ENCODE measurements around the gene HHIPL1. TPM values are rescaled to one million over a fixed set of nuclear protein-coding genes. Genes with fewer than 3 reads are reported as not detected.

HHIPL1 gene
- total RNA-seq, 1 experiment from 2014 or later, result 2.1 TPM

DNA sequence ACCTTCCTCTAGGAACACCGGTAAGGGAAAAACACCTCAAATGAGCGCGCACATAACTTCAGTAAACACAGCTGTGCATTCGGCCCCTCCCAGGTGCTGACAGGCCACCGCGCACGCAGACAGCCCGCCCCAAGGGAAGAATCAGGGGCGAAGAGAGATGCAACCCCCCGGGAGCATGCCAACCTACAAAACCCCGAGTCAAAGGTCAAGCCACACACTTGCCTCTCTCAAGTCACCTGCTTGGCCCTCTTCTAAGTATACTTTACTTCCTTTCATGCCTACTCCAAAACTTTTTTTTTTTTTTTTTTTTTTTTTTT, 36.9 kb downstream of the HHIPL1 start:
- Histone ChIP-seq H3K27ac (ENCODE audit: low read length) (no peak overlapping the region), H3K9me3 (ENCODE audit: control insufficient read depth, insufficient read depth, low read depth, low read length) (no peaks in the 10 kb centered on the region), H3K27me3 (ENCODE audit: control insufficient read depth, insufficient read depth, low read length) (no peaks in the 10 kb centered on the region; the same call in 1 of the 2 replicates), H3K36me3 (ENCODE audit: control insufficient read depth, insufficient read depth, low read length) (no peaks in the 10 kb centered on the region; the same call in 1 of the 2 replicates), H3K4me3 (ENCODE audit: low read depth in 2 of 2, low read length in 2 of 2) (no peak overlapping the region), H3K4me1 (ENCODE audit: control insufficient read depth, insufficient read depth, low read length) (no peaks in the 10 kb centered on the region)
- no peak for DNase-seq (ENCODE audit: low read depth, low spot score)
- ChIA-PET CTCF (interaction anchor here (0.7 kb wide), 1 partner anchor 64 kb away, joined by 10 read pairs; no protein-coding TSS in a partner anchor), POLR2A (interaction anchor here (0.6 kb wide), 1 partner anchor 17 kb away, joined by 8 read pairs; no protein-coding TSS in a partner anchor)
- no peak for ATAC-seq
- BruUV-seq (replicated peaks), result no TSS peak
- TF ChIP-seq, protein P1, sequence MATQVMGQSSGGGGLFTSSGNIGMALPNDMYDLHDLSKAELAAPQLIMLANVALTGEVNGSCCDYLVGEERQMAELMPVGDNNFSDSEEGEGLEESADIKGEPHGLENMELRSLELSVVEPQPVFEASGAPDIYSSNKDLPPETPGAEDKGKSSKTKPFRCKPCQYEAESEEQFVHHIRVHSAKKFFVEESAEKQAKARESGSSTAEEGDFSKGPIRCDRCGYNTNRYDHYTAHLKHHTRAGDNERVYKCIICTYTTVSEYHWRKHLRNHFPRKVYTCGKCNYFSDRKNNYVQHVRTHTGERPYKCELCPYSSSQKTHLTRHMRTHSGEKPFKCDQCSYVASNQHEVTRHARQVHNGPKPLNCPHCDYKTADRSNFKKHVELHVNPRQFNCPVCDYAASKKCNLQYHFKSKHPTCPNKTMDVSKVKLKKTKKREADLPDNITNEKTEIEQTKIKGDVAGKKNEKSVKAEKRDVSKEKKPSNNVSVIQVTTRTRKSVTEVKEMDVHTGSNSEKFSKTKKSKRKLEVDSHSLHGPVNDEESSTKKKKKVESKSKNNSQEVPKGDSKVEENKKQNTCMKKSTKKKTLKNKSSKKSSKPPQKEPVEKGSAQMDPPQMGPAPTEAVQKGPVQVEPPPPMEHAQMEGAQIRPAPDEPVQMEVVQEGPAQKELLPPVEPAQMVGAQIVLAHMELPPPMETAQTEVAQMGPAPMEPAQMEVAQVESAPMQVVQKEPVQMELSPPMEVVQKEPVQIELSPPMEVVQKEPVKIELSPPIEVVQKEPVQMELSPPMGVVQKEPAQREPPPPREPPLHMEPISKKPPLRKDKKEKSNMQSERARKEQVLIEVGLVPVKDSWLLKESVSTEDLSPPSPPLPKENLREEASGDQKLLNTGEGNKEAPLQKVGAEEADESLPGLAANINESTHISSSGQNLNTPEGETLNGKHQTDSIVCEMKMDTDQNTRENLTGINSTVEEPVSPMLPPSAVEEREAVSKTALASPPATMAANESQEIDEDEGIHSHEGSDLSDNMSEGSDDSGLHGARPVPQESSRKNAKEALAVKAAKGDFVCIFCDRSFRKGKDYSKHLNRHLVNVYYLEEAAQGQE (IDR thresholded peaks at IDR 0.05; ENCODE audit: insufficient read depth in 1 of 2, low read depth in 2 of 2, low read length in 1 of 2), result no peak
- TF ChIP-seq TCF7L2 (IDR thresholded peaks at IDR 0.05; ENCODE audit: low read depth, low read length) (no peak), SIN3A (IDR thresholded peaks at IDR 0.05; ENCODE audit: borderline replicate concordance, insufficient read depth, low read depth, low read length) (no peak), POLR2AphosphoS5 (IDR thresholded peaks at IDR 0.05; ENCODE audit: low read depth, low read length) (no peak), CTCF (IDR thresholded peaks at IDR 0.05) (no peak)
- intact Hi-C loops (cut with micrococcal nuclease; ENCODE audit: unreplicated experiment) (loop anchor here (5.0 kb wide), 1 partner anchor 206 kb away; no protein-coding TSS in a partner anchor), in situ Hi-C loops (cut with HindIII; ENCODE audit: low pct_unique_long_range_greater_than_20kb, low sequenced_read_pairs) (no loop called here)

GRCh38 chr14:99682809-99683618, 38.1 kb downstream of the HHIPL1 start:
- ChIA-PET POLR2A (no interaction called here), CTCF (interaction anchor here (0.6 kb wide), 1 partner anchor 204 kb away, joined by 3 read pairs; no protein-coding TSS in a partner anchor)
- Histone ChIP-seq H3K27me3 (ENCODE audit: control insufficient read depth, insufficient read depth, low read length) (no peaks in the 10 kb centered on the region; the same call in 1 of the 2 replicates), H3K27ac (ENCODE audit: low read length) (peak overlapping the region; percentile 81), H3K9me3 (ENCODE audit: control insufficient read depth, insufficient read depth, low read depth, low read length) (no peaks in the 10 kb centered on the region), H3K36me3 (ENCODE audit: control insufficient read depth, insufficient read depth, low read length) (no peaks in the 10 kb centered on the region; the same call in 1 of the 2 replicates), H3K4me3 (ENCODE audit: low read depth in 2 of 2, low read length in 2 of 2) (peak overlapping the region; percentile 82 to 91), H3K4me1 (ENCODE audit: control insufficient read depth, insufficient read depth, low read length) (no peaks in the 10 kb centered on the region)
- DNase-seq (ENCODE audit: low read depth, low spot score), result no peak
- TF ChIP-seq TCF7L2 (IDR thresholded peaks at IDR 0.05; ENCODE audit: low read depth, low read length), result no peak
- peak; percentile 93 for TF ChIP-seq CTCF (IDR thresholded peaks at IDR 0.05)
- TF ChIP-seq POLR2AphosphoS5 (IDR thresholded peaks at IDR 0.05; ENCODE audit: low read depth, low read length), result no peak
- TF ChIP-seq, protein P1 (IDR thresholded peaks at IDR 0.05; ENCODE audit: insufficient read depth in 1 of 2, low read depth in 2 of 2, low read length in 1 of 2), result no peak
- TF ChIP-seq SIN3A (IDR thresholded peaks at IDR 0.05; ENCODE audit: borderline replicate concordance, insufficient read depth, low read depth, low read length), result no peak
- in situ Hi-C loops (cut with HindIII; ENCODE audit: low pct_unique_long_range_greater_than_20kb, low sequenced_read_pairs) (no loop called here), intact Hi-C loops (cut with micrococcal nuclease; ENCODE audit: unreplicated experiment) (loop anchor here (5.0 kb wide), 1 partner anchor 204 kb away; no protein-coding TSS in a partner anchor)
- peak; percentile 82 for ATAC-seq
- no TSS peak for BruUV-seq (replicated peaks)
